Measurements from ENCODE around the gene PROC. TPM values are rescaled to one million over a fixed set of nuclear protein-coding genes. Genes with fewer than 3 reads are reported as not detected.

Gene PROC
- total and polyA plus RNA-seq, 12 donors = not detected

DNA sequence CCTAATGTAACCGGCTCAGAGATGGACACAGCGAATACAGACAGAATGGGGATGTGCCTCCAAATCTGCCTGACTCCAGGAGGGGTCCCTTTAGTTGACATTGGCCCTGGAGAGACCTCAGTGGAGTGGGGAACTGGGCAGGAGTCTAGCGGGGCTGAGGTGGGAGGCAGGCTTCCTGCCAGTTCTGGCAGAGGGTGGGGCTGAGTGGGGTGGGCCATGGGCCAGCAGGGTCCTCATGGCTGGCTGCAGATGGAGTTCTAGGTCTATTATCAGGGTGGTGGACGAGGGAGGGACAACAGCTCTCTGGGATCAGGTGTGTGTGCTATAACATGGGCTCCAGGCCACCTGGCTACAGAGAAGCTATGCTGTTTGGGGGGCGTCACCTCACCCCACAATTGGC lies 21.1 kb downstream of the PROC start:
- WGBS, 2 donors = 80 to 93% methylated on average over 5 of the region's 5 CpGs
- Histone ChIP-seq H3K27me3 (no peaks in the 10 kb centered on the region), H3K36me3 (no peaks in the 10 kb centered on the region), H3K4me3 (no peak overlapping the region), H3K27ac (no peak overlapping the region), H3K4me1 (no peaks in the 10 kb centered on the region), H3K9me3 (peaks cover 0 to 21% (median 6%) of the 10 kb centered on the region in 11 donors)
- intact Hi-C loops (cut with DNase I) = no loop called here
- TF ChIP-seq, protein P1, sequence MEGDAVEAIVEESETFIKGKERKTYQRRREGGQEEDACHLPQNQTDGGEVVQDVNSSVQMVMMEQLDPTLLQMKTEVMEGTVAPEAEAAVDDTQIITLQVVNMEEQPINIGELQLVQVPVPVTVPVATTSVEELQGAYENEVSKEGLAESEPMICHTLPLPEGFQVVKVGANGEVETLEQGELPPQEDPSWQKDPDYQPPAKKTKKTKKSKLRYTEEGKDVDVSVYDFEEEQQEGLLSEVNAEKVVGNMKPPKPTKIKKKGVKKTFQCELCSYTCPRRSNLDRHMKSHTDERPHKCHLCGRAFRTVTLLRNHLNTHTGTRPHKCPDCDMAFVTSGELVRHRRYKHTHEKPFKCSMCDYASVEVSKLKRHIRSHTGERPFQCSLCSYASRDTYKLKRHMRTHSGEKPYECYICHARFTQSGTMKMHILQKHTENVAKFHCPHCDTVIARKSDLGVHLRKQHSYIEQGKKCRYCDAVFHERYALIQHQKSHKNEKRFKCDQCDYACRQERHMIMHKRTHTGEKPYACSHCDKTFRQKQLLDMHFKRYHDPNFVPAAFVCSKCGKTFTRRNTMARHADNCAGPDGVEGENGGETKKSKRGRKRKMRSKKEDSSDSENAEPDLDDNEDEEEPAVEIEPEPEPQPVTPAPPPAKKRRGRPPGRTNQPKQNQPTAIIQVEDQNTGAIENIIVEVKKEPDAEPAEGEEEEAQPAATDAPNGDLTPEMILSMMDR (IDR thresholded peaks at IDR 0.05) = no peak
- DNase-seq (no peak), ATAC-seq (no peak)

DNA sequence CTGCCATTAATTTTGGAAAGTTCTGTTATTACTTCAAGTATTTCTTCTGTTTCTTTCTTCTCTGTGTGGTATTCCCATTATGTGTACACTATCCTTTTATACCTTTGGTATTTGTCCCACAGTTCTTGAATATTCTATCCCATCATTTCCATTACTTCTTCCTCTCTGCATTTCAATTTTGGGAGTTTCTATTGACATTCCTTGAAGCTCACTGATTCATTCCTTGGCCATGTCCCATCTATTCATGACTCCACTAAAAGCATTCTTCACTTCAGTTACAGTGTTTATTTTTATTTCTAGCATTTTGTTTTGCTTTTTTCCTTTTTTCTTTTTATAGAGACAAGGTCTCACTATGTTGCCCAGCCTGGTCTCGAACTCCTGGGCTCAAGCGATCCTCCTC lies 30.3 kb downstream of the PROC start:
- H3K4me1 ChIP-seq = no peaks in the 10 kb centered on the region
- intact Hi-C loops (cut with DNase I) = no loop called here
- peaks cover 0 to 10% (median 5%) of the 10 kb centered on the region in 11 donors for H3K9me3 ChIP-seq
- H3K27ac ChIP-seq = no peak overlapping the region
- TF ChIP-seq, protein P1 (IDR thresholded peaks at IDR 0.05) = no peak
- no peaks in the 10 kb centered on the region for H3K27me3 ChIP-seq
- H3K36me3 ChIP-seq = peaks cover 0 to 11% (median 0%) of the 10 kb centered on the region in 9 donors
- no peak overlapping the region for H3K4me3 ChIP-seq
- ATAC-seq = no peak
- no peak for DNase-seq
- WGBS, 2 donors = 93 to 98% methylated on average over 2 of the region's 2 CpGs

- Histone ChIP-seq H3K36me3 (peaks cover 0 to 15% (median 0%) of the 10 kb centered on the region in 9 donors), H3K9me3 (peaks cover 0 to 8% (median 5%) of the 10 kb centered on the region in 11 donors), H3K4me1 (no peaks in the 10 kb centered on the region), H3K27ac (no peak overlapping the region), H3K4me3 (no peak overlapping the region), H3K27me3 (no peaks in the 10 kb centered on the region)
- TF ChIP-seq, protein P1 (IDR thresholded peaks at IDR 0.05) = no peak
- intact Hi-C loops (cut with DNase I) = no loop called here
- DNase-seq (no peak), ATAC-seq (no peak)
- 86 to 90% methylated on average over 4 of the region's 4 CpGs for WGBS, 2 donors
Measured at GRCh38 chr2:127449414-127449813, 31.2 kb downstream of the PROC start.

DNA sequence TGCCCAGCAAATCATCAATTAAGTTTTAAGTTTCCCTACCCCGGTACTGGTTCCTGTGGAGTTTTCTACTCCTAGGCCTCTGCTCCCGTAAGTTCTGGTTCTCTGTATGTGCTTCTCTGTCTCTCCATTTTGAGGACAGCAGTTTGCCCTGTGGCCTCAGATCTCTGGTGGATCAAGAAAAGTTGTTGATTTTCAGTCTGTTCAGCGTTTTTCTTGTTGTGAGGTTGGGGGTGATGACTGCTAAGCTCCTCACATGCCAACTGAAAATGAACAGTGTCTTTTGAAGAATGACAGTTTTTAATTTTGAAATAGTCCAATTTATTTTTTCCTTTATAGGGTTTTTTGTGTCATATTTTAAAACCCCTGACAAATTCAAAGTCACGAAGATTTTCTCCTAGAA lies 31.7 kb downstream of the PROC start:
- Histone ChIP-seq H3K36me3 (peaks cover 0 to 17% (median 0%) of the 10 kb centered on the region in 9 donors), H3K4me3 (no peak overlapping the region), H3K9me3 (peaks cover 0 to 4% (median 2%) of the 10 kb centered on the region in 11 donors), H3K4me1 (no peaks in the 10 kb centered on the region), H3K27me3 (no peaks in the 10 kb centered on the region), H3K27ac (no peak overlapping the region)
- no peak for DNase-seq
- intact Hi-C loops (cut with DNase I) = no loop called here
- TF ChIP-seq, protein P1 (IDR thresholded peaks at IDR 0.05) = no peak
- 91 to 93% methylated on average over 4 of the region's 4 CpGs for WGBS, 2 donors
- ATAC-seq = no peak

Data from heart right ventricle (tissue), 16 donors.